ENCODE data around the gene SPEF2.
"Not testable (repeated sequence)": the region's sequence is repeated elsewhere in the genome, so short reads cannot be mapped to it uniquely, and the experiment has no call there.

SPEF2 gene

GRCh38 chr5:35819668-35820067, 202.0 kb downstream of the SPEF2 start:
- no peak for DNase-seq (ENCODE audit: low spot score)

- no peak for DNase-seq (ENCODE audit: low spot score)
Measured at GRCh38 chr5:35820735-35821134, 203.1 kb downstream of the SPEF2 start.

GRCh38 chr5:35821513-35821912, 203.8 kb downstream of the SPEF2 start:
- DNase-seq (ENCODE audit: low spot score) = no peak

GRCh38 chr5:35822511-35822910, 204.8 kb downstream of the SPEF2 start:
- no peak for DNase-seq (ENCODE audit: low spot score)

- no peak for DNase-seq (ENCODE audit: low spot score)
Measured at GRCh38 chr5:35823347-35824098, 205.9 kb downstream of the SPEF2 start.

- no peak for DNase-seq (ENCODE audit: low spot score)
Measured at GRCh38 chr5:35826056-35826455, 208.4 kb downstream of the SPEF2 start.

- no peak for DNase-seq (ENCODE audit: low spot score)
Measured at GRCh38 chr5:35826554-35826953, 208.9 kb downstream of the SPEF2 start.

GRCh38 chr5:35828082-35828598, 210.5 kb downstream of the SPEF2 start:
- DNase-seq (ENCODE audit: low spot score) = no peak

- DNase-seq (ENCODE audit: low spot score) = no peak
Measured at GRCh38 chr5:35830587-35830986, 212.9 kb downstream of the SPEF2 start.

GRCh38 chr5:35832762-35833161, 215.1 kb downstream of the SPEF2 start:
- DNase-seq (ENCODE audit: low spot score) = no peak

- no peak for DNase-seq (ENCODE audit: low spot score)
Measured at GRCh38 chr5:35833224-35833623, 215.6 kb downstream of the SPEF2 start.

GRCh38 chr5:35835796-35836742, 218.4 kb downstream of the SPEF2 start:
- DNase-seq (ENCODE audit: low spot score) = no peak

- DNase-seq (ENCODE audit: low spot score) = no peak
Measured at GRCh38 chr5:35838370-35839042, 220.8 kb downstream of the SPEF2 start.

- no peak for DNase-seq (ENCODE audit: low spot score)
Measured at GRCh38 chr5:35842856-35843255, 225.2 kb downstream of the SPEF2 start.

GRCh38 chr5:35845508-35845907, 227.8 kb downstream of the SPEF2 start:
- not testable (repeated sequence) for DNase-seq (ENCODE audit: low spot score)

GRCh38 chr5:35847491-35847890, 229.8 kb downstream of the SPEF2 start:
- no peak for DNase-seq (ENCODE audit: low spot score)

GRCh38 chr5:35847961-35848360, 230.3 kb downstream of the SPEF2 start:
- no peak for DNase-seq (ENCODE audit: low spot score)

GRCh38 chr5:35849860-35850259, 232.2 kb downstream of the SPEF2 start:
- DNase-seq (ENCODE audit: low spot score) = no peak

GRCh38 chr5:35850967-35851680, 233.5 kb downstream of the SPEF2 start:
- DNase-seq (ENCODE audit: low spot score) = no peak

- no peak for DNase-seq (ENCODE audit: low spot score)
Measured at GRCh38 chr5:35852084-35852734, 234.5 kb downstream of the SPEF2 start.

GRCh38 chr5:35852773-35853172, 235.1 kb downstream of the SPEF2 start:
- no peak for DNase-seq (ENCODE audit: low spot score)
